Ammon's horn (tissue), 1 donor: ENCODE measurements around the gene OR2T29.
"Not testable (repeated sequence)": the region's sequence is repeated elsewhere in the genome, so short reads cannot be mapped to it uniquely, and the experiment has no call there.

ENCODE experiments used
- DNase-seq: peaks from one replicate; pipeline ENCODE4 v3.0.0-alpha.2; 2016; ENCODE audit warnings: low spot score

Gene OR2T29, protein sequence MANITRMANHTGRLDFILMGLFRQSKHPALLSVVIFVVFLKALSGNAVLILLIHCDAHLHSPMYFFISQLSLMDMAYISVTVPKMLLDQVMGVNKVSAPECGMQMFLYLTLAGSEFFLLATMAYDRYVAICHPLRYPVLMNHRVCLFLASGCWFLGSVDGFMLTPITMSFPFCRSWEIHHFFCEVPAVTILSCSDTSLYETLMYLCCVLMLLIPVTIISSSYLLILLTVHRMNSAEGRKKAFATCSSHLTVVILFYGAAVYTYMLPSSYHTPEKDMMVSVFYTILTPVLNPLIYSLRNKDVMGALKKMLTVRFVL

DNA sequence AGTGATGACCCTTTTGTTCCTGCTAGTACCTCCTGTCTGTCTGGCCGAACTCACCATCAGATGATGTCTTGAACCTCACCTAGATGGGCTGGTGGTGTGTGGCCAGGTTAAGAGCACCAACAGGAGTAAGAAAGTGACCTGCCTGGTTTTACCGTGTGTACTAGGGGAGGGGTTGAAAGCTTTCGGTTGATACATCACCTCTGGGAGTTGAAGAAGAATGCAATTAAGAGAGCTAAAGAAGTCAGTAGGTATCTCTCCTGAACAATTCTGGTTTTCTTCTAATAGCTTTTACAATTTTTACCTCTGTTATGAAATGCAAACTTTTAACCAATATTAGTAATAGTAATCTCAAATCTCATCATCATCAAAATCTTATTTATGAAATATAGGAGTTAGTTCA lies at the start of gene OR2T29:
TSS of gene OR2T29 (minus strand) at position 101 of the 400 bp plus-strand sequence. CDS start 3,281 bp downstream, outside the sequence.
- not testable (repeated sequence) for DNase-seq

DNA sequence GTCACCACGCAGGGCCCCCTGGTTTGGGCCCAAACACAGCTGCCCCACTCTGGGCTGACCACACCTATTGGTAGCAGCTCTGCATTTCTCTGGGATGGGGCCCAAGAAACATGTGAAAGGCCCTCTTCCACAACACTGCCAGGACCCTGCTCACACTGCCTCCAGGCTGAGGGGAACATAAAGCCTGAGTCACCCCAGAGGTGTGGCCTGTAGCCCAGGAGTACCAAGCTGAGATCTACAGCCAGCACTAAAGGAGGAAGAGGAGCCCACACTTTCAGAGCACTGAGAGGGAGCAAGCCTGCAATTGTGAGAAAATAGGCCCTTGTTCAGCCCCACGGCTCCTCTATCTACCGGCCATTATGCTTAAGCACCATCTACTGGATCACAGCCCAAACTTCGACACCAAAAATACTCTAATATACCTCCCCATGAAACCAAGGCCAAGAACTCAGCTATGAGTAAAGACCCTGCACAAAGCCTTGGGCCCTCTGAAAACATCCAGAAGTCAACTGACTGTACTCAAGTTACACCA lies 49.4 kb upstream of the OR2T29 start:
- no peak for DNase-seq

DNA sequence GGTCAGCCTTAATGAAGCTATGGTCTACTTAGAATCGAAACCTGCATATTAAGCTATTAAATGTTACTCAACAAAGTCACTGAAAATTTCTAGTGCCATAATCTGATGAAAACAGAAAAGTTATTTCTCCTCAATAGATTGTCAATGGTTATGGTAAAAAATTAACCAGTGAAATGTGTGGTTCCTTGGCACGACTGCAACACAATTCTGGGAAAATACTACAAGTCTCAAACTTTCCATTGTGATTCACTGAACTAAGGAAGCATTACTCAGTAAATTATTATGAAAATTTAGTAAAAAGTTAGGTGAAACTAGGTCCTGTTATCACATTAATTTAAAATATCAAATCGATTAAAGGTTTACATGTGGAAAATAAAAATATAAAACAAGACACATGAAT lies 47.7 kb upstream of the OR2T29 start:
- DNase-seq: no peak

DNA sequence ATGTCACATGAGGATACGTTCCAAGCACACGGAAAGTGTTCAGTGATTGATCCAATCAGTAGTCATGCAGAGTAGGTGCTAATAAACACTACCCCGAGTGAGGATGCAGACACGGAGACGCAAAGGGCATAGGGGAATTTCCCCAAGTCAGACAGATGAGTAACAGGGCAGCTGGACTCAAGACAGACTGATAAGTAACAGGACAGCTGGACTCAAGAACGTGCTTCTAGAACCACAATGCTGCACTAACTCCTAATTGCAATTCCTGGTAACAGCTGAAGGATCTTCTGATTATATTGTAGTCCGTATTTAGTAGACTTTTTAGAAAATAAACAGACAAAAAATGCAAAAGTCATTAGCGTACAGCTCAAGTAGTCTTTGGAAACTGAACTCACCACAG lies 36.8 kb upstream of the OR2T29 start:
- DNase-seq: no peak

DNA sequence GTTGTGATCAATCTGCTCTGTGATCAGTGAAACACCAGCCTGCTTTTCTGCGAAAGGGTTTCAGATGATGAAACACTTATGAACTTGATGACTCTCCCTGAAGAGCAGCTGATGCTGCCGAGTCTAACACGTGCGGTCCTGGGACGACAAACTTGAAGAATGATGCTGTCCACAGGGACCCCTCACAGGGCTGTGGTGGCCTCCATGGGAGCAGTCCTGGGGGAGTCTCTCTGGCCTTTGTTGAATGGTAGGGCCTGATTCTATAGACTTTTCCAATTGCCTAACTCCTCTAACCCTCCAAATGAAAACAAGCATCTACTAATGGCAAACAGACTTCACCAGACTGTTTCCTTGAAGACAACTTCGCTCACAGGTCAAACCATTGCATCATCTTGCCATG lies 35.0 kb upstream of the OR2T29 start, which contains the start of gene OR2T10:
TSS of gene OR2T10 (minus strand) at position 112 of the 400 bp plus-strand sequence. CDS start 3,932 bp downstream, outside the sequence.
- DNase-seq: no peak

DNA sequence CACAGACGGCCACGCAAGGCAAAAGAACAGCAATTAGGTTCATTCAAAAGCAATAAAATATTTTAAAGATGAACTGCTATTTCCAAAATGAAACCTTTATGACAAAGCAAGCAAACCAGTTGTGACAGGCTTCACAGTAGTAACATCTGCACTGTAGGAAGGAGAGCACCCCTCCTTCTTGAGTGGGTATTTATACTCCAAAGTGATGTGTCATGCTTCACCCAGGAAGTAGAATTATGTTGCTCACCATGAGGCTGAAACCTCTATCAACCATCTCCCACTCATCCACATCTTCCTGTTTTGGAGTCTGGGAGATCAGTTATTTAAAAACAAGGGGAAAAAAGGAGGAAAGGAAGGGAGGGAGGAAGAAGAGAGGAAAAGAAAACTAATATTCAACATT lies 34.0 kb upstream of the OR2T29 start:
- DNase-seq: no peak

DNA sequence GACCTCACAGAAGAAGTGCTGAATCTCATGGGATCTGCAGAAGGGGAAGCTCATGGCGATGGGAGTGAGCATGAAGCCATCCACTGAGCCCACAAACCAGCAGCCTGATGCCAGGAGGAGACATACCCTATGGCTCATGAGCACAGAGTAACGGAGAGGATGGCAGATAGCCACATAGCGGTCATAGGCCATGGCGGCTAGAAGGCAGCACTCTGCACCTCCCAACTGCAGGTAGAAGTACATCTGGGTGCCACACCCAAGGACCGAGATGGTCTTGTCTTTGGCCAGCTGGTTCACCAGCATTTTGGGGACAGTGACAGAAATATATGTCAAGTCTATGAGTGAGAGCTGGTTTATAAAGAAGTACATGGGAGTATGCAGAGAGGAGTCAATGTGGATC lies 30.7 kb upstream of the OR2T29 start:
- no peak for DNase-seq

DNA sequence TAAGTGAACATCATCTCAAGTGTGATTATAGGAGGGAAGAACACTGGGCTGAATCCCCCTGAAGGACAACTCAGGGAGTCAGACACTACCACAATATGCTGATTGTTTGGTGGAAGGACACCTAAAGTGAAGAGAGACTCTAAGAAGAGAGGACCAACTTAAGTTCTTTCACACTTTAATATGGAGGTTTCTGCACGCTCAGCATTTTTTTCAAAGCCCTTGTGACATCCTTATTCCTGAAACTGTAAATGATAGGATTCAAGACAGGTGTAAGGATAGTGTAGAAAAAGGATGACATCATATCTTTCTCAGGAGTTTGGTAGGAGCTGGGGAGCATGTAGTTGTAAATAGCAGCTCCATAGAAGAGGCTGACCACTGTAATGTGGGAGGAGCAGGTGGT lies 30.1 kb upstream of the OR2T29 start:
- DNase-seq: no peak

DNA sequence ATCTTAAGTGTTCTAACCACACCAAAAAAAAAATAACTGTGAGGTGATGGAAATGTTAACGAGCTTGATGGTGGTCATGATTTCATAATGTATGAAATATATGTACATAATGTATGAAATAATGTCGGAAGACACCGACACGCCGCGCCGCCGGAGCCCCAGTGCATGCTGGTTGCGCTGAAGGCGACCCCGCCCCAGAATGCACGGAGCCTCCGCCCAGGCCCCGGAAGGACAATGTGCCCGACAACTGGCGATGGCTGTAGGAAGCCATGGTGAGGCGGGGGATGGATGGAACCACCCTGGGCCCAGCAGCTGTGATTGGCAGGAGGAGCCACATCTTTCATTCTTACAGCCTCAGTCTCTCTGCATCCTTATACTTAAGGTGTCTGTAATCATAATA lies 27.5 kb upstream of the OR2T29 start:
- DNase-seq: no peak

DNA sequence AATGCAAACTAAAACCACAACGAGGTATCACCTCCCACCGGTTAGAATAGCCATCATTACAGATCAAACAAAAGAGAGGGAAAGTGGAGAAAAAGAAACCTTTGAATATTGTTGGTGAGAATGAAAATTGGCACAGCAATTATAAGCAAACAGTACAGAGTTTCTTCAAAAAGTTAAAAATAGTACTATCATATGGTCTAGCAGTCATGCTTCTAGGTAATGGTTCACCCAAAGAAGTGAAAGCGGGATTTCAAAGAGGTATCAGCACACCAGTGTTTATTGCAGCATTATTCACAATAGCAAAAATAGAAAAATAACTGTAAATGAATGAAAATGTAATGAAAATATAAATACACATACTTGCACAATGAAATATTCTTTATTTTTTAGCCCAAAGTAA lies 26.8 kb upstream of the OR2T29 start:
- no peak for DNase-seq

DNA sequence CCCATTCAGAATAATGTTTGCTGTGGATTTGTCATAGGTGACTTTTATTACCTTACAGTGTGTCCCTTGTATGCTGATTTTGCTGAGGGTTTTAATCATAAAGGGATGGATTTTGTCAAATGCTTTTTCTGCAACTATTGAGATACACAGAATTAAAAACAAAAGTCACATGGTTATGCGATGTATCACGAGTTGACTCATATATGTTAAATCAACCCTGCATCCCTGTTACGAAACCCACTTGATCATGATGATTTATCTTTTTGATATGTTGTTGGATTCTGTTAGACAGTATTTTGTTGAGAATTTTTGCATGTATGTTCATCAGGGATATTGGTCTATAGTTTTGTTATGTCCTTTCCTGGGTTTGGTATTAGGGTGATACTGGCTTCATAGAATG lies 22.7 kb upstream of the OR2T29 start:
- DNase-seq: no peak

DNA sequence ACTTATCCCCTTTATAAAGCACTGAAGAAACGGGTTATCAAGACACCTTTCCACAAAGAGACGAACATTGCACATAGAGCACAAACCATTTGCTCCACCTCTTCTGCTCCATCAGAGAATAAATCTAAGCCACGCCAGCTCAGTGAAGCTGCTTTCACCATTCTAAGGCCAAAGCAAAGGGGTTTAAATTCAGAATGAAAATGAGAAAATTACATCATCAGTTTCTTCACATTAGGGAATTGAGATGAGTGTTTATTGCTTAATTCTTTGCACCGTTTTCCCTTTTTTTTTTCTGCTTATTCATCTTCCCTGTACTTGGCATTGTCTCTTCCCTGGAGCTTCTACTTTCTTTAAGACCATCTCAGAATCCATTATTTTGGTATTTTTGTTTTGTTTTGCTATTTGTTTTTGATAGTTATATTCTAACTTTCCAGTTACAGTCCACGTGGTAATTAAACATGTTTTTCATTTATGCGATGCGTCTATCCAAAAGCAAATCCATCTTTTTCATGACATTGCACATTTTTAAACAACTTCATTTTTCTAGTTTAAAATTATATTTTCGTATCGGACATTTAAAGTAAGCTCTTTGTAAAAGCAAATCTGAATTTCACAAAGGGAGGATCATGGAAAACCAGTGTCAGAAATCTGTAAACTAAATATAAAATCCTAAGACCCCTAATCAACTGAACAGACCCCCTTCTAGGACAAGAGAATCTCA lies 13.8 kb upstream of the OR2T29 start:
- no peak for DNase-seq

DNA sequence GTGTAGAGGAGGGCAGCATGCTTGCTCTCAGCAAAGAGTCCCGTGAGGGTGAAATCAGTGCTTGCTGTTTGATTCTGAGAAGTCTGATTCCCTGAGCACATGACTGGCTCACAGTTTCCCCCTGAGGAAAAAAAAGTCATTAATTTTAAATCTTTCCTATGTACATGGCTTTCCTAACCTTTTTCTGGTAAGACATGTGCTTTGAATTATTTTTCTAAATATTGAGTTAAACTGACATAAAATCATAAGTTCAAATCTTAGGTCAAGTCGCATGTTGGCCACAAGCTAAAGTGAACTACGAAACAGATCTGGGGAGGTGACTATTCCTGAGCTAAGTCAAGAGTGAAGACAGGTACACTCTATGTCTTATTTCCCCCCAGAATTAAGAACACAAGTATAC lies 12.1 kb upstream of the OR2T29 start, which contains the start of gene OR2T34:
TSS of gene OR2T34 (minus strand) at position 101 of the 400 bp plus-strand sequence. CDS start at position 101, 0 bp downstream.
- DNase-seq: not testable (repeated sequence)

DNA sequence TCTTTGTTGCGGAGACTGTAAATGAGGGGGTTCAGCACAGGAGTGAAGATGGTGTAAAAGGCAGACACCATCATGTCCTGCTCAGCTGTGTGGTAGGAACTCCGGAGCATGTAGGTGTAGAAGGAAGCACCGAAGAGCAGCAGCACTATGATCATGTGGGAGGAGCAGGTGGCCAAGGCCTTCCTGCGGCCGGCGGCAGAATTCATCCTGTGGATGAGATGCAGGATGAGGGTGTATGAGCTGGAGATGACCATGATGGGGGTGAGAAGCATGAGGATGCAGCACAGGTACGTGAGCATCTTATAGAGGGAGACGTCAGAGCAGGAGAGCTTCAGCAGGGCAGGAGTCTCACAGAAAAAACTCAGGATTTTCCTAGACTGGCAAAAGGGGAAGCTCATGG lies 11.3 kb upstream of the OR2T29 start:
- not testable (repeated sequence) for DNase-seq

DNA sequence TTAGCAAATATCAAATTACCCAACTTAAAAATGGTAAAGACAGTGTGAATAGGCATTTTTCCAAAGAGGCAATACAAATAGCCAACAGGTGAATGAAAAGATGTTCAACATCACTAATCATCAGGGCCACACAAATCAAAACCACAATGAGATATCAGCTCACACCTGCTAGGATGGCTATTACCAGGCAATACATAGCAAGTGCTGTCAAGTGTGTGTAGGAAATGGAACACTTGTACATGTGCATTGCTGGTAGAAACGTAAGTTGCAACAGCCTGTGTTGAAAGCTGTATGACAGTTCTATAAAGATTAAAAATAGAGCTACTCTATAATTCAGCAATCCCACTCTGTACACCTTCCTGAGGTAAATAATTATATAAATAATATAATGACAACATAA lies 9.5 kb upstream of the OR2T29 start:
- not testable (repeated sequence) for DNase-seq

DNA sequence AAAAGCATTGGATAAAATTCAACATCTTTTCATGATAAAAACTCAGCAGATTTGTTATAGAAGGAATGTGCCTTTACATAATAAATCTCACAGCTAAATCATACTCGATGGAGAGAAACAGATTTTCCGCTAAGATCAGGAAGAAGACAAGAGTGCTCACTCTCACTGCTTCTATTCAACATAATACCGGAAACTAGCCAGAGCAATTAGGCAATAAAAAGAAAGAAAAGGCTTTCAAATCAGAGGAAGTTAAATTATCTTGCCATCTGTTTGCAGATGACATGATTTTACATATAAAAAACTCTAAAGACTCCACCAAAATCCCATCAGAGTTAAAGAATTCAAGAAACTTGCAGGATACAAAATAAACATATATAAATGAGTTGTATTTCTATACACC lies 8.2 kb upstream of the OR2T29 start:
- not testable (repeated sequence) for DNase-seq

DNA sequence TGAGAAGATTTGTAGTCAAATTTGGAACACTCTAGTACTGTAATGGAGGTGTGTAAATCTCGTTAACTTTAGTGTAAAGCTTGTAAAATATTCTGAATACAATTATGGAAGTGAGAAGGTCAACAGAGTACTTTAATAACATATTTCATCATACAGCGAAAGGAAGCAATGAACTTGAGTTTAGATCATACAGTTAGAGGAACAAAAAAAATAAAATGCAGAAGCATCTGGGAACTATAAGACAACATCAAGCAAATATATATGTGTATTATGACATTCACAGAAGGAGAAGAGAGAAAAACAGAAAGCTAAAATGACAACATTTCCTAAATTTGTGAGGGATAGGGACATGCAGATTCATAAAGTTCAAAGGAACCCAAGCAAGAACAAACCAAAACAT lies 6.5 kb upstream of the OR2T29 start:
- not testable (repeated sequence) for DNase-seq

DNA sequence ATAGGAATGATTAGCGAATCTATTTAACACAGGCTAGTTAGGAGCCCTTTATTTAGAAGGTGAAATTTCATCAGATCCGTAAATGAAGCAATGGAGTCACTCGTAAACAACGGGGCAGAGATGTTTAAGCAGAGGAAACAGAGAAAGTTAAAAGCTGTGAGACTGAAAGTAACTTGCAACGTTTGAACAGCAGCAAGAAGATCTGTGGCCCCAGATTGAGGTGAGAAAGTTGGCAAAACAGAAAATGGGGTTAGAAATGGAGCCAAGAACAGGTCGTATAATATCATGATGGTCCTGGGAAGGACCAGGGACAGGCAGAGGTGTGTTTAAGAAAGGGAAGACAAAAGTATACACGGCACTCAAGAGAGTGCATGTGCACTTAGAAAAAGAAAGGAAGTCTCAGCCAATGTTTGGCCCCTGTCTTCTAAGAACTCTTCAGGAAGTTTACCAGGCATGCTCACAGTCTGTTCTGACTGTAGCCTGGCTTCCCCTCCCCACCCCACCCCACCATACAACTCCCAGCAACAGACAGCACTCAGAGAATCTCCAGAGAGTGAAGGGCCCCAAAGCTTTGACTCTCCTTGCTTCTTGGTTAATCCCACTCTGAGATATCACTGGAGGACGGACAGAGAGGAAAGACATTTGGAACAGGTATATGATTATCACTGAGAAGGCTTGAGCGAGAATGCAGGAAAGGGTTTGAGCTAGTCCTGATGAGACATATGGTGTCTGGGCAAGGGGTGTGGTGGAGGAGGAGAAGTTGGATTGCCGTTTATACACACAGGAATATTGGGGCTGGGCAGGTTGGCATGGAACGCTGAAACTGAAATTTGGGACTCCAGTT lies 3.2 kb upstream of the OR2T29 start:
- DNase-seq: not testable (repeated sequence)

DNA sequence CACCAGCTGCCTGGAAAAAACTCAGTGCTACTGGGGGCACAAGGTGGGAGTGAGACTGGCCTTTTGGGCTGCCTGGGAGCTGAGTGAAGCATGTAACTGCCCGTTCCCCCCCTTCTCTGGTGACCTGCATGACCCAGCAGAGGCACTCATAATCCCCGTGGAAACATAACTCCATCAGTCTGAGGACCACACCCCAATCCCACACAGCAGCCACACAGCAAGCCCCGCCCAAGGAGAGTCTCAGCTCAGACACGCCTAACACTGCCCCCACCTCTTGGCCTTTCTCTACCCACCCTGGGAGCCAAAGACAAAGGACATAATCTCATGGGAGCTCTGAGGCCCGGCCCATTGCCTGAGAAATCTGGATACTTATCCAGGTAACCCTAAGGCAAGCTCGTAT lies 11.5 kb downstream of the OR2T29 start:
- DNase-seq: not testable (repeated sequence)

DNA sequence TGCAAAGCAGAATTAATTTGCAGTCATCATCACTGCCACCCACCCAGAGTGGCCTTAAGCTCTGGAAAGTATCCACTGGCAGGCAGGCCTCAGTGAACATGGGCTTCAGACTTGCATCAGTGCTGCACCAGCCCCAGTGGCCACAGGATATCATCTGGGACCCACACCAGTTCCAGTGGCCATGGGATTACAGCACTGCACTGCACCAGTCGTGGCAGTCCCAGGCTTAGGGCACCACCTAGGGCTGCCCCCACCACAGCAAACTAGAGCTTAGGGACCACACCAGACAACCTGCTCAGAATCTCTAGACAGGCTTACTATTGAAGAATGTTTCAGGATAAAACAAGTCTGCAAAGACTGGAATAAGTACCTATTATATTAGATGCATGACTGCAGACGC lies 15.2 kb downstream of the OR2T29 start:
- DNase-seq: not testable (repeated sequence)

DNA sequence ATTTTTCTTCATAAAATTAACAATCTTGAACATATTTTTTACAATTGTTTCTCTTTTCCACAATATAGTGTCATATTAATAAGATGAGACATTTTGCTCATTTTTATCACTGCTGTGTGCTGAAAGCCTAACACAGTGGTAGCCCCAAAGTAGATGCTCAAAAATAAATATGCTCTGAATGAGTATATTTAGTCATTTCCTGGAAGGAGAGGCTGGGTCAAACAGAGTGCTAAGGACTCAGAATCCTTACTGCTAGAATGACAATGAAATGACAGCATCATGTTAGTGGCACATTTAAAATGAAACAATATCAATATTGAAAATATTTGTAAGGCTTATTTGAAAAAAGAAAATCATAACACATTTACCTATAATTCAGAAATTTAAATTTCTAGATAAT lies 25.1 kb downstream of the OR2T29 start:
- DNase-seq: not testable (repeated sequence)

DNA sequence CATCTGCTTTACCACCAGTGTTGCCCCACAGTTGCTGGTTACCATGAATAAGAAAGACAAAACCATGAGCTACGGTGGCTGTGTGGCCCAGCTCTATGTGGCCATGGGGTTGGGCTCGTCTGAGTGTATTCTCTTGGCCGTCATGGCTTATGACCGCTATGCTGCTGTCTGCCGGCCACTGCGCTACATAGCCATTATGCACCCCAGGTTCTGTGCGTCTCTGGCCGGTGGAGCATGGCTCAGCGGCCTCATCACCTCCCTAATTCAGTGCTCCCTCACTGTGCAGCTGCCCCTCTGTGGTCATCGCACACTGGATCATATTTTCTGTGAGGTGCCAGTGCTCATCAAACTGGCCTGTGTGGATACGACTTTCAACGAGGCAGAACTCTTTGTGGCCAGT lies 40.7 kb downstream of the OR2T29 start:
- no peak for DNase-seq
